Ovary (tissue), 3 donors: Measurements from ENCODE around the gene TRDMT1.

Experiments
- CTCF ChIP-seq, 3 donors: fragments of 450-650 bp in 2 of 3; fragments of 200-600 bp in 1 of 3; IDR thresholded peaks; one replicate each; pipeline versions ENCODE4 v1.5.1 to v1.8.0; 2016 to 2022; ENCODE audit warnings: antibody characterized with exemption in 3 of 3, mild to moderate bottlenecking in 1 of 3
- POLR2A ChIP-seq: fragments of 450-650 bp; IDR thresholded peaks from one replicate; pipeline ENCODE4 v1.6.1; 2017; ENCODE audit warnings: antibody characterized with exemption, mild to moderate bottlenecking, moderate library complexity
- donor health status: DM: no; HTN: no; CAD: no.

GRCh38 chr10:17162828-17163227 lies 38.6 kb downstream of the TRDMT1 start:
- TF ChIP-seq POLR2A: no peak
- no peak for TF ChIP-seq CTCF (IDR thresholded peaks at IDR 0.05)
